Neutrophil (primary cell): ENCODE data around the gene CD247.

Experiments used
- H3K27ac ChIP-seq: fragments of 200-600 bp; sonication (generic); 2 replicates; pipeline ENCODE4 v1.5.1; 2016; ENCODE audit warnings: mild to moderate bottlenecking, moderate library complexity
- H3K27me3 ChIP-seq: fragments of 200-600 bp; sonication (generic); 2 replicates; pipeline ENCODE4 v1.6.0; 2016; ENCODE audit warnings: mild to moderate bottlenecking
- H3K36me3 ChIP-seq: fragments of 200-600 bp; sonication (generic); 2 replicates; pipeline ENCODE4 v1.5.1; 2017
- H3K4me1 ChIP-seq, 2 experiments: fragments of 200-600 bp in 1 of 2; sonication (generic) in 1 of 2; 1 replicate in 1 of 2; 2 replicates in 1 of 2; pipeline versions ENCODE4 v1.5.1 to v1.6.1; 2013 to 2016; ENCODE audit warnings: low read depth in 1 of 2, low read length in 1 of 2, mild to moderate bottlenecking in 1 of 2, moderate library complexity in 1 of 2; ENCODE audit not compliant: control insufficient read depth in 1 of 2, insufficient read depth in 1 of 2
- H3K4me3 ChIP-seq, 2 experiments: fragments of 200-600 bp in 1 of 2; sonication (generic) in 1 of 2; 1 replicate in 1 of 2; 2 replicates in 1 of 2; pipeline ENCODE4 v1.5.1; 2013 to 2016; ENCODE audit warnings: low read depth in 1 of 2, low read length in 1 of 2, mild to moderate bottlenecking in 1 of 2, moderate library complexity in 1 of 2
- H3K9me3 ChIP-seq: fragments of 200-600 bp; sonication (generic); 2 replicates; pipeline ENCODE4 v1.5.1; 2016
- CTCF ChIP-seq: fragments of 200-600 bp; sonication (generic); IDR thresholded peaks from 2 replicates; pipeline ENCODE4 v1.5.1; 2016; ENCODE audit warnings: antibody characterized with exemption

The CD247 gene

GRCh38 chr1:167429612-167430011 lies 88.7 kb downstream of the CD247 start:
- Histone ChIP-seq H3K4me1 (no peaks in the 10 kb centered on the region), H3K9me3 (no peaks in the 10 kb centered on the region), H3K27ac (no peak overlapping the region), H3K36me3 (no peaks in the 10 kb centered on the region), H3K27me3 (no peaks in the 10 kb centered on the region), H3K4me3 (no peak overlapping the region)
- no peak for TF ChIP-seq CTCF

GRCh38 chr1:167428395-167428794 lies 89.9 kb downstream of the CD247 start:
- Histone ChIP-seq H3K27me3 (no peaks in the 10 kb centered on the region), H3K27ac (no peak overlapping the region), H3K36me3 (no peaks in the 10 kb centered on the region), H3K4me1 (no peaks in the 10 kb centered on the region), H3K9me3 (no peaks in the 10 kb centered on the region), H3K4me3 (no peak overlapping the region)
- no peak for TF ChIP-seq CTCF

- H3K36me3 ChIP-seq = no peaks in the 10 kb centered on the region
- H3K27ac ChIP-seq = no peak overlapping the region
- no peak for TF ChIP-seq CTCF
- H3K9me3 ChIP-seq = no peaks in the 10 kb centered on the region
- no peak overlapping the region for H3K4me3 ChIP-seq
- no peaks in the 10 kb centered on the region for H3K27me3 ChIP-seq
- no peaks in the 10 kb centered on the region for H3K4me1 ChIP-seq
Observed at GRCh38 chr1:167427848-167428247, 90.5 kb downstream of the CD247 start.

- Histone ChIP-seq H3K27me3 (no peaks in the 10 kb centered on the region), H3K36me3 (peaks cover 7% of the 10 kb centered on the region), H3K9me3 (no peaks in the 10 kb centered on the region), H3K27ac (no peak overlapping the region), H3K4me3 (no peak overlapping the region), H3K4me1 (no peaks in the 10 kb centered on the region)
- TF ChIP-seq CTCF = no peak
Observed at GRCh38 chr1:167426716-167427115, 91.6 kb downstream of the CD247 start.

- Histone ChIP-seq H3K36me3 (peaks cover 7% of the 10 kb centered on the region), H3K4me3 (no peak overlapping the region), H3K4me1 (no peaks in the 10 kb centered on the region), H3K9me3 (no peaks in the 10 kb centered on the region), H3K27me3 (no peaks in the 10 kb centered on the region), H3K27ac (no peak overlapping the region)
- no peak for TF ChIP-seq CTCF
Observed at GRCh38 chr1:167425482-167425881, 92.8 kb downstream of the CD247 start.
